ENCODE results near the gene ZBTB3. TPM values are rescaled to one million over a fixed set of nuclear protein-coding genes. Genes with fewer than 3 reads are reported as not detected.

ZBTB3 gene
- total RNA-seq, 1 experiment from 2014 or later, result 82.3 TPM

GRCh38 chr11:62755086-62755615, 1.2 kb upstream of the ZBTB3 start:
- Mint-ChIP-seq H3K9me3 (no peaks in the 10 kb centered on the region), H3K4me3 (peak overlapping the region; percentile 95), H3K27me3 (ENCODE audit: low read depth) (no peaks in the 10 kb centered on the region; the same call in 1 of the 2 replicates), H3K27ac (peak overlapping the region; percentile 87), H3K4me1 (peaks cover 31% of the 10 kb centered on the region), H3K36me3 (peaks cover 30% of the 10 kb centered on the region)
- no peak for TF ChIP-seq JAZF1 (CRISPR knock-in tag; IDR thresholded peaks at IDR 0.05)
- TF ChIP-seq USF1 (CRISPR knock-in tag; IDR thresholded peaks at IDR 0.05), result no peak
- no peak for TF ChIP-seq KAT7 (CRISPR knock-in tag; IDR thresholded peaks at IDR 0.05; ENCODE audit: borderline replicate concordance)
- TF ChIP-seq FOXJ3 (CRISPR knock-in tag; IDR thresholded peaks at IDR 0.05; ENCODE audit: borderline replicate concordance), result no peak
- TF ChIP-seq IRF1 (CRISPR knock-in tag; IDR thresholded peaks at IDR 0.05), result no peak
- TF ChIP-seq TEAD1 (CRISPR knock-in tag; IDR thresholded peaks at IDR 0.05), result no peak
- no peak for TF ChIP-seq JUN (CRISPR knock-in tag; IDR thresholded peaks at IDR 0.05)
- TF ChIP-seq ZNF281 (CRISPR knock-in tag; IDR thresholded peaks at IDR 0.05), result no peak
- no peak for TF ChIP-seq ZNF138 (CRISPR knock-in tag; conservative IDR thresholded peaks at IDR 0.05)
- TF ChIP-seq STAT6 (CRISPR knock-in tag; conservative IDR thresholded peaks at IDR 0.05; ENCODE audit: low read depth), result no peak
- no peak for TF ChIP-seq SMAD3 (CRISPR knock-in tag; IDR thresholded peaks at IDR 0.05; ENCODE audit: borderline replicate concordance)
- no peak for TF ChIP-seq ETV6 (CRISPR knock-in tag; IDR thresholded peaks at IDR 0.05)
- no peak for TF ChIP-seq NR2C2 (CRISPR knock-in tag; IDR thresholded peaks at IDR 0.05)
- TF ChIP-seq E2F1 (CRISPR knock-in tag; IDR thresholded peaks at IDR 0.05), result no peak
- no peak for TF ChIP-seq ARID4B (CRISPR knock-in tag; IDR thresholded peaks at IDR 0.05; ENCODE audit: borderline replicate concordance)
- no peak for TF ChIP-seq GTF2I (CRISPR knock-in tag; conservative IDR thresholded peaks at IDR 0.05)
- no peak for TF ChIP-seq E2F5 (CRISPR knock-in tag; IDR thresholded peaks at IDR 0.05)
- no peak for TF ChIP-seq GABPB1 (CRISPR knock-in tag; IDR thresholded peaks at IDR 0.05)
- no peak for TF ChIP-seq EMX1 (CRISPR knock-in tag; IDR thresholded peaks at IDR 0.05)
- DNase-seq (ENCODE audit: low spot score) (no peak), ATAC-seq (no peak)
- POLR2A ChIA-PET, result interaction anchor here (1.9 to 2.5 kb wide), 4 partner anchors 28 to 90 kb away, joined by 8 to 30 read pairs (median 16); partner anchors contain the start of genes C11orf98, CSKMT, HNRNPUL2 and TMEM179B
- CTCF ChIA-PET, result interaction anchor here (1.0 to 2.7 kb wide), 4 partner anchors 15 to 32 kb away, joined by 3 to 67 read pairs (median 28); partner anchors contain the start of genes TAF6L and TMEM179B

All from WTC11 (cell line).